HG03565 (cell line): ENCODE measurements around the gene OXCT2.

Experiments
- ATAC-seq: cut with Tn5 transposase; IDR thresholded peaks from one replicate; pipeline ENCODE4 v1.9.1; 2021; ENCODE audit warnings: mild to moderate bottlenecking, moderate library complexity; ENCODE audit not compliant: unreplicated experiment

The OXCT2 gene

GRCh38 chr1:39737546-39738169 is 33.5 kb downstream of the OXCT2 start:
- no peak for ATAC-seq

- ATAC-seq, result no peak
Measured at GRCh38 chr1:39735731-39736130, 35.4 kb downstream of the OXCT2 start.

- no peak for ATAC-seq
Measured at GRCh38 chr1:39733161-39733560, 38.0 kb downstream of the OXCT2 start.

GRCh38 chr1:39732730-39733129 is 38.4 kb downstream of the OXCT2 start:
- ATAC-seq, result no peak

- ATAC-seq, result no peak
Measured at GRCh38 chr1:39729842-39730241, 41.3 kb downstream of the OXCT2 start.

- ATAC-seq, result no peak
Measured at GRCh38 chr1:39729030-39729429, 42.1 kb downstream of the OXCT2 start.

GRCh38 chr1:39727932-39728317 is 43.2 kb downstream of the OXCT2 start:
- ATAC-seq, result no peak

- ATAC-seq, result no peak
Measured at GRCh38 chr1:39727221-39727931, 43.8 kb downstream of the OXCT2 start.

- no peak for ATAC-seq
Measured at GRCh38 chr1:39726600-39726999, 44.5 kb downstream of the OXCT2 start.

- no peak for ATAC-seq
Measured at GRCh38 chr1:39722495-39722894, 48.7 kb downstream of the OXCT2 start.

- no peak for ATAC-seq
Measured at GRCh38 chr1:39721664-39722063, 49.5 kb downstream of the OXCT2 start.

GRCh38 chr1:39720094-39720999 is 50.8 kb downstream of the OXCT2 start:
- no peak for ATAC-seq
